Hepatocyte (in vitro differentiated cells): Measurements from ENCODE around the gene ABCA5.

Experiments used
- EZH2 ChIP-seq: fragments of 200-600 bp; sonication (generic); IDR thresholded peaks from 2 replicates; pipeline ENCODE4 v1.6.1; 2016; ENCODE audit warnings: antibody characterized with exemption, mild to moderate bottlenecking, borderline replicate concordance
- EZH2phosphoT487 ChIP-seq: fragments of 200-600 bp; sonication (generic); IDR thresholded peaks from one replicate; pipeline ENCODE4 v1.6.1; 2018; ENCODE audit warnings: antibody characterized with exemption, mild to moderate bottlenecking, low read depth, moderate library complexity; ENCODE audit not compliant: unreplicated experiment, severe bottlenecking
- TF ChIP-seq, protein P1 (sequence below): fragments of 200-600 bp; sonication (generic); IDR thresholded peaks from 2 replicates; pipeline ENCODE4 v1.5.1; 2016; ENCODE audit warnings: antibody characterized with exemption, mild to moderate bottlenecking; ENCODE audit not compliant: poor library complexity

DNA sequence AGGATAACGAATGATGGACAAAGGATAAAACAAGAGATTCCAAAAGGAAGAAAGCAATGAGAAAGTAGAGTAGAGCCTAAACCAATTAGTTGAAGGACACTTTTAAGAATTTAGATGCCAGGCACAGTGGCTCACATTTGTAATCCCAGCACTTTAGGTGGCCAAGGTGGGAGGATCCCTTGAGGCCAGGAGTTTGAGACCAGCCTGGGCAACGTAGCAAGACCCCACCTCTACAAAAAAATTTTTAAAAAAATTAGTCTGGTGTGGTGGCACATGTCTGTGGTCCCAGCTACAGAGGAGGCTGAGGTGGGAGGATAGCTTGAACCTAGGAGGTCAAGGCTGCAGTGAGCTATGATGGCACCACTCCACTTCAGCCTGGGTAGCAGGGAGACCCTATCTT lies 118.3 kb downstream of the ABCA5 start:
- TF ChIP-seq, protein P1, sequence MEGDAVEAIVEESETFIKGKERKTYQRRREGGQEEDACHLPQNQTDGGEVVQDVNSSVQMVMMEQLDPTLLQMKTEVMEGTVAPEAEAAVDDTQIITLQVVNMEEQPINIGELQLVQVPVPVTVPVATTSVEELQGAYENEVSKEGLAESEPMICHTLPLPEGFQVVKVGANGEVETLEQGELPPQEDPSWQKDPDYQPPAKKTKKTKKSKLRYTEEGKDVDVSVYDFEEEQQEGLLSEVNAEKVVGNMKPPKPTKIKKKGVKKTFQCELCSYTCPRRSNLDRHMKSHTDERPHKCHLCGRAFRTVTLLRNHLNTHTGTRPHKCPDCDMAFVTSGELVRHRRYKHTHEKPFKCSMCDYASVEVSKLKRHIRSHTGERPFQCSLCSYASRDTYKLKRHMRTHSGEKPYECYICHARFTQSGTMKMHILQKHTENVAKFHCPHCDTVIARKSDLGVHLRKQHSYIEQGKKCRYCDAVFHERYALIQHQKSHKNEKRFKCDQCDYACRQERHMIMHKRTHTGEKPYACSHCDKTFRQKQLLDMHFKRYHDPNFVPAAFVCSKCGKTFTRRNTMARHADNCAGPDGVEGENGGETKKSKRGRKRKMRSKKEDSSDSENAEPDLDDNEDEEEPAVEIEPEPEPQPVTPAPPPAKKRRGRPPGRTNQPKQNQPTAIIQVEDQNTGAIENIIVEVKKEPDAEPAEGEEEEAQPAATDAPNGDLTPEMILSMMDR = no peak
- no peak for TF ChIP-seq EZH2
- TF ChIP-seq EZH2phosphoT487 = no peak
